Left ventricle myocardium inferior (tissue), 1 donor: ENCODE measurements around the gene MAGI2. TPM values are rescaled to one million over a fixed set of nuclear protein-coding genes. Genes with fewer than 3 reads are reported as not detected.
"Not testable (repeated sequence)": the region's sequence is repeated elsewhere in the genome, so short reads cannot be mapped to it uniquely, and the experiment has no call there.

Experiments used
- DNase-seq: peaks from one replicate; pipeline ENCODE4 v3.0.0-alpha.2; 2020
- H3K27ac ChIP-seq: fragments of 200-600 bp; replicated peaks from 2 replicates; pipeline ENCODE4 v1.8.0; 2021
- H3K27me3 ChIP-seq: fragments of 200-600 bp; 2 replicates; pipeline ENCODE4 v1.8.0; 2021; ENCODE audit warnings: low read depth
- H3K36me3 ChIP-seq: fragments of 200-600 bp; 2 replicates; pipeline ENCODE4 v1.8.0; 2021
- H3K4me1 ChIP-seq: fragments of 200-600 bp; 2 replicates; pipeline ENCODE4 v1.8.0; 2021
- H3K4me3 ChIP-seq: fragments of 200-600 bp; 2 replicates; pipeline ENCODE4 v1.8.0; 2021; ENCODE audit warnings: mild to moderate bottlenecking, moderate library complexity
- H3K9me3 ChIP-seq: fragments of 200-600 bp; replicated peaks from 2 replicates; pipeline ENCODE4 v1.8.0; 2021
- intact Hi-C: fragments of 100-400 bp; cut with micrococcal nuclease; formaldehyde crosslinking; loops from one replicate; pipeline ENCODE4 v1.11.0; 2022
- total RNA-seq: library from RNA; stranded (reverse); fragmentation: NEBNext Ultra II Directional; extraction: Animal tissue kit (Norgen Biotek cat#: 25700); gene quantifications from one replicate; pipeline ENCODE4 v1.2.1, GENCODE V29; 2021
- TF ChIP-seq, protein P1 (sequence below): fragments of 200-600 bp; IDR thresholded peaks from 2 replicates; pipeline ENCODE4 v1.8.0; 2021; ENCODE audit warnings: antibody characterized with exemption, mild to moderate bottlenecking, borderline replicate concordance
- donor health status: DM: no; HTN: yes; CAD: no; lungs with severe emphysema.

MAGI2 gene
- total RNA-seq, 1 donor from 2014 or later, result 4.5 TPM

- no peaks in the 10 kb centered on the region for H3K27me3 ChIP-seq
- TF ChIP-seq, protein P1, sequence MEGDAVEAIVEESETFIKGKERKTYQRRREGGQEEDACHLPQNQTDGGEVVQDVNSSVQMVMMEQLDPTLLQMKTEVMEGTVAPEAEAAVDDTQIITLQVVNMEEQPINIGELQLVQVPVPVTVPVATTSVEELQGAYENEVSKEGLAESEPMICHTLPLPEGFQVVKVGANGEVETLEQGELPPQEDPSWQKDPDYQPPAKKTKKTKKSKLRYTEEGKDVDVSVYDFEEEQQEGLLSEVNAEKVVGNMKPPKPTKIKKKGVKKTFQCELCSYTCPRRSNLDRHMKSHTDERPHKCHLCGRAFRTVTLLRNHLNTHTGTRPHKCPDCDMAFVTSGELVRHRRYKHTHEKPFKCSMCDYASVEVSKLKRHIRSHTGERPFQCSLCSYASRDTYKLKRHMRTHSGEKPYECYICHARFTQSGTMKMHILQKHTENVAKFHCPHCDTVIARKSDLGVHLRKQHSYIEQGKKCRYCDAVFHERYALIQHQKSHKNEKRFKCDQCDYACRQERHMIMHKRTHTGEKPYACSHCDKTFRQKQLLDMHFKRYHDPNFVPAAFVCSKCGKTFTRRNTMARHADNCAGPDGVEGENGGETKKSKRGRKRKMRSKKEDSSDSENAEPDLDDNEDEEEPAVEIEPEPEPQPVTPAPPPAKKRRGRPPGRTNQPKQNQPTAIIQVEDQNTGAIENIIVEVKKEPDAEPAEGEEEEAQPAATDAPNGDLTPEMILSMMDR, result no peak
- no peak for DNase-seq
- H3K36me3 ChIP-seq, result no peaks in the 10 kb centered on the region
- intact Hi-C loops, result no loop called here
- H3K4me3 ChIP-seq, result no peak overlapping the region
- no peaks in the 10 kb centered on the region for H3K4me1 ChIP-seq
- no peak overlapping the region for H3K27ac ChIP-seq
- no peaks in the 10 kb centered on the region for H3K9me3 ChIP-seq
These were observed 1156.7 kb downstream of the MAGI2 start for GRCh38 chr7:78296644-78297371.

GRCh38 chr7:78296046-78296597 is 1157.3 kb downstream of the MAGI2 start:
- intact Hi-C loops, result no loop called here
- H3K9me3 ChIP-seq, result no peaks in the 10 kb centered on the region
- H3K27ac ChIP-seq, result no peak overlapping the region
- TF ChIP-seq, protein P1, result no peak
- DNase-seq, result no peak
- H3K27me3 ChIP-seq, result no peaks in the 10 kb centered on the region
- H3K4me3 ChIP-seq, result no peak overlapping the region
- H3K4me1 ChIP-seq, result no peaks in the 10 kb centered on the region
- no peaks in the 10 kb centered on the region for H3K36me3 ChIP-seq

DNA sequence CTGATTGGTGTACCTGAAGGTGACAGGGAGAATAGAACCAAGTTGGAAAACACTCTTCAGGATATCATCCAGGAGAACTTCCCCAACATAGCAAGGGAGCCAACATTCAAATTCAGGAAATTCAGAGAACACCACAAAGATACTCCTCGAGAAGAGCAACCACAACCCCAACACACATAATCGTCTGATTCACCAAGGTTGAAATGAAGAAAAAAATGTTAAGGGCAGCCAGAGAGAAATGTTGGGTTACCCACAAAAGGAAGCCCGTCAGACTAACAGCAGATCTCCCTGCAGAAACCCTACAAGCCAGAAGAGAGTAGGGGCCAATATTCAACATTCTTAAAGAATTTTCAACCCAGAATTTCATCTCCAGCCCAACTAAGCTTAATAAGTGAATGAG is 1164.0 kb downstream of the MAGI2 start:
- H3K27ac ChIP-seq, H3K4me1 ChIP-seq, H3K4me3 ChIP-seq, H3K36me3 ChIP-seq, intact Hi-C loops, H3K27me3 ChIP-seq, H3K9me3 ChIP-seq, DNase-seq: not testable (repeated sequence)

DNA sequence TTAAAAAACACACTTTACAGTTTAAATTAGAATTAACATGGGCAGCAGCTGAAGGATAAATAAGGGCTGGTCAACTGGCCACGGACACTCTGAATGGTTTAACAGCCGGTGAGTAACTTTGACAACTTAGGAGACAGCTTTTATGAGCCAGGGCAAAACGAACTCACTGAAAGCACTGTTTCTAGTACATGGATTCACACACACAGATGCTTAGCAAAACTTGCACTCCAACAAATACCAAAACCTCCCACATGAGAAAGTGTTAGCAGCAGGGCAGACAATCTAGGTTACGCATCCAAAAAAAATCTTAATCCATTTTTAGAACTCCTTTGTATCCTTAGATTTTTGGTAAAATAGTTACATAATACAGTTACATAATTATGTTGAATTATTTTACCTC is 1168.5 kb downstream of the MAGI2 start:
- no peak overlapping the region for H3K4me3 ChIP-seq
- H3K27ac ChIP-seq, result no peak overlapping the region
- TF ChIP-seq, protein P1, result no peak
- intact Hi-C loops, result no loop called here
- H3K4me1 ChIP-seq, result peaks cover 7% of the 10 kb centered on the region
- H3K36me3 ChIP-seq, result no peaks in the 10 kb centered on the region
- H3K9me3 ChIP-seq, result no peaks in the 10 kb centered on the region
- DNase-seq, result no peak
- H3K27me3 ChIP-seq, result no peaks in the 10 kb centered on the region

- no peak for DNase-seq
- Histone ChIP-seq H3K9me3 (no peaks in the 10 kb centered on the region), H3K36me3 (no peaks in the 10 kb centered on the region), H3K27me3 (no peaks in the 10 kb centered on the region), H3K4me1 (peaks cover 4% of the 10 kb centered on the region), H3K4me3 (no peak overlapping the region), H3K27ac (no peak overlapping the region)
- TF ChIP-seq, protein P1, result no peak
- intact Hi-C loops, result no loop called here
These were observed 1173.2 kb downstream of the MAGI2 start for GRCh38 chr7:78280276-78280675.

- Histone ChIP-seq H3K27me3 (no peaks in the 10 kb centered on the region), H3K9me3 (no peaks in the 10 kb centered on the region), H3K36me3 (no peaks in the 10 kb centered on the region), H3K4me3 (no peak overlapping the region), H3K4me1 (no peaks in the 10 kb centered on the region), H3K27ac (no peak overlapping the region)
- TF ChIP-seq, protein P1, result no peak
- DNase-seq, result no peak
- intact Hi-C loops, result no loop called here
These were observed 1174.0 kb downstream of the MAGI2 start for GRCh38 chr7:78279457-78279856.
